OCI-LY7 (cell line): ENCODE measurements around the gene SLC5A10.

Source experiments
- EZH2phosphoT487 ChIP-seq: fragments of 200-600 bp; sonication (generic); IDR thresholded peaks from 2 replicates; pipeline ENCODE4 v1.6.1; 2018; ENCODE audit warnings: low read depth, borderline replicate concordance, mild to moderate bottlenecking, mixed run types, antibody characterized with exemption, low read length, moderate library complexity, mixed read lengths
- TF ChIP-seq, protein P1 (sequence below): fragments of 200-600 bp; sonication (generic); conservative IDR thresholded peaks from 2 replicates; pipeline ENCODE4 v1.5.1; 2014; ENCODE audit warnings: mild to moderate bottlenecking, antibody characterized with exemption, low read length, moderate library complexity, mixed read lengths

DNA sequence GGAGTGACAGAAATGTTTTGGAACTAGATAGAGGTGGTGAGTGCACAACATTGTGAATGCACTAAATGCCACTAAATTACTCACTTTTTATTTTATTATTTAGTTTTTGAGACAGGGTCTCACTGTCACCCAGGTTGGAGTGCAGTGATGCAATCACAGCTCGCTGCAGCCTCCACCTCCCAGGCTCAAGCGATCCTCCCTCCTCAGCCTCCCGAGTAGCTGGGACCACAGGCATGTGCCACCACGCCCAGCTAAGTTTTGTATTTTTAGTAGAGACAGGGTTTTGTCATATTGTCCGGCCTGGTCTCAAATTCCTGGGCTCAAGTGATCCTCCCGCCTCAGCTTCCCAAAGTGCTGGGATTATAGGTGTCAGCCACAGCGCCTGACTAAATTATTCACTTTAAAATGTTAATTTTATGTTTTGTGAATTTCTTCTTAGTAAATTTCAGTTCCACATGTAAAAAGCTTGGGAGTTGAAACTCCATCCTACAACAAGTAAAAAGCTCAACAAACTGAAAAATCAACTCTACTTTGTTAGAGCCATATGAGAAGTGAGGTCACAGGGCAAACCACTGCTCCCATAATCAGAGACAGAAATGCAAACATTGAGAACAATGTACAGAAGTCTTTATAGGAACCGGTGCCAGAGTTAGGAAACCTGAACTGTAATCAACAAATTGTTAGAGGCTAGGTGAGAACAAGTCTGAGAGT, 13.8 kb upstream of the SLC5A10 start:
- TF ChIP-seq, protein P1, sequence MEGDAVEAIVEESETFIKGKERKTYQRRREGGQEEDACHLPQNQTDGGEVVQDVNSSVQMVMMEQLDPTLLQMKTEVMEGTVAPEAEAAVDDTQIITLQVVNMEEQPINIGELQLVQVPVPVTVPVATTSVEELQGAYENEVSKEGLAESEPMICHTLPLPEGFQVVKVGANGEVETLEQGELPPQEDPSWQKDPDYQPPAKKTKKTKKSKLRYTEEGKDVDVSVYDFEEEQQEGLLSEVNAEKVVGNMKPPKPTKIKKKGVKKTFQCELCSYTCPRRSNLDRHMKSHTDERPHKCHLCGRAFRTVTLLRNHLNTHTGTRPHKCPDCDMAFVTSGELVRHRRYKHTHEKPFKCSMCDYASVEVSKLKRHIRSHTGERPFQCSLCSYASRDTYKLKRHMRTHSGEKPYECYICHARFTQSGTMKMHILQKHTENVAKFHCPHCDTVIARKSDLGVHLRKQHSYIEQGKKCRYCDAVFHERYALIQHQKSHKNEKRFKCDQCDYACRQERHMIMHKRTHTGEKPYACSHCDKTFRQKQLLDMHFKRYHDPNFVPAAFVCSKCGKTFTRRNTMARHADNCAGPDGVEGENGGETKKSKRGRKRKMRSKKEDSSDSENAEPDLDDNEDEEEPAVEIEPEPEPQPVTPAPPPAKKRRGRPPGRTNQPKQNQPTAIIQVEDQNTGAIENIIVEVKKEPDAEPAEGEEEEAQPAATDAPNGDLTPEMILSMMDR = no peak
- TF ChIP-seq EZH2phosphoT487 = no peak
